Hair follicular keratinocyte (primary cell): ENCODE measurements around the gene SNAP25. TPM values are rescaled to one million over a fixed set of nuclear protein-coding genes. Genes with fewer than 3 reads are reported as not detected.

Source experiments
- total RNA-seq: library from RNA; depleted of rRNA; stranded (reverse); fragments of >200 nt; gene quantifications from 2 replicates; pipeline ENCODE4 v1.2.3, GENCODE V29; 2015

Gene SNAP25
- not detected in 2 replicates for total RNA-seq

DNA sequence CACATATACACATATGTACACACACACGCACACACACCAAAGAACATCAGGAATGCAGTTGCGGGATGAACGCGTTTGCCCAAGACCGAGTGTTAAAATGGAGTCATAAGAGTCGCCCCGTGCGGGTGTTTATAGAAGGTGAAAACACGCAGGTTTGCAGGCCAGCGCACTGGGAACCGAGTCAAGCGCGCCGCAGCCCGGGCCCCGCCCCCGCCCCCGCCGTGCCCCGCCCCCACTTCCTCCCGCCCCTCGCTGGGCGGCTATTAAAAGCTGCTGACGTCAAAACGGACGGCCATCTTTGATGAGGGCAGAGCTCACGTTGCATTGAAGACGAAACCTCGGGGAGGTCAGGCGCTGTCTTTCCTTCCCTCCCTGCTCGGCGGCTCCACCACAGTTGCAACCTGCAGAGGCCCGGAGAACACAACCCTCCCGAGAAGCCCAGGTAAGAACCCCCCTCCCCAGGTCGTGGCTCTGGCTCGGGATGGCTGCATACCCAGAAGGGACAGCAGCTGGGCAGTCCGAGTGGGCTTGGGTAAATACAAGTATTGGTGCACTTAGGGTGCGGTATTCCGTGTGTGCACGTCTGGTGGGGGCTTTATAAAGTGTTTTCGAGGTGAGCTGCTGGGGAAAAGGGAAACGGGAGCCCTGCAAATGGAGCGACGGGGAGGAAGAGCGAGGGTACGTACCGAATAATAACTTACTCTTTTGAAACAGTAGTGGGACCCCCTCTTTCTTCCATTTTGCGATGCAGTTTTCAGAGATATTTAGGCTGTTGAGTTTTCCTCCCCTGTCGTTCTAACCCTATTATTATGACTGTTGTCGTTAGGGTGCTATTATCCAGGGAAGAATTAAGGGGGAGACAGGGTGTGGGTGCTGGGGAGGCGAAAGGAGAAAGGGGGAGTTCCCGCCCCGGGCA is at the start of gene SNAP25:
TSS of gene SNAP25 (plus strand) at position 295 of the 916 bp plus-strand sequence. CDS start 56,662 bp downstream, outside the sequence.

Other genes with a start within 250 kb of the SNAP25 start
- gene ANKEF1, start 183.8 kb upstream of the SNAP25 start, total RNA-seq: 8.6 and 10.4 TPM in 2 replicates
- gene MKKS, start 215.4 kb downstream of the SNAP25 start, total RNA-seq: 9.1 and 9.2 TPM in 2 replicates
- gene SLX4IP, start 216.5 kb downstream of the SNAP25 start, total RNA-seq: 2.5 and 2.9 TPM in 2 replicates